A673 (cell line): ENCODE data around the gene CAMK1D. TPM values are rescaled to one million over a fixed set of nuclear protein-coding genes. Genes with fewer than 3 reads are reported as not detected.

Experiments
- BruUV-seq: library from RNA; stranded (reverse); fragments of 400-500 nt; replicated peaks from 2 replicates; lab custom pipeline; 2021; lab: Mats Ljungman, UMichigan
- CTCF ChIA-PET: fragments of 300-600 bp; sonication (Branson Sonifier 250); formaldehyde crosslinking; loops from one replicate; lab custom pipeline; 2022; ENCODE audit warnings: antibody characterized with exemption; lab: Charles Lee
- POLR2A ChIA-PET: fragments of 300-600 bp; sonication (Branson Sonifier 250); formaldehyde crosslinking; loops from one replicate; lab custom pipeline; 2022; ENCODE audit warnings: antibody characterized with exemption; ENCODE audit not compliant: low non-redundant PET; lab: Charles Lee
- DNase-seq: peaks from one replicate; pipeline ENCODE4 v3.0.0-alpha.2; 2015; ENCODE audit warnings: low spot score
- H3K27ac ChIP-seq: fragments of 200-600 bp; sonication (generic); 2 replicates; pipeline ENCODE4 v1.5.1; 2016; ENCODE audit warnings: mixed run types, low read depth, mild to moderate bottlenecking, mixed read lengths, antibody characterized with exemption, low read length; ENCODE audit not compliant: poor library complexity, severe bottlenecking
- H3K27me3 ChIP-seq: fragments of 200-600 bp; sonication (generic); replicated peaks from 2 replicates; pipeline ENCODE4 v1.6.1; 2017; ENCODE audit warnings: mixed run types, low read depth, mild to moderate bottlenecking, mixed read lengths, antibody characterized with exemption, low read length; ENCODE audit not compliant: insufficient read depth, poor library complexity
- H3K36me3 ChIP-seq: fragments of 200-600 bp; sonication (generic); 2 replicates; pipeline ENCODE4 v1.6.1; 2016; ENCODE audit warnings: mixed run types, mild to moderate bottlenecking, mixed read lengths, antibody characterized with exemption, low read length; ENCODE audit not compliant: insufficient read depth, poor library complexity, severe bottlenecking
- H3K4me1 ChIP-seq: fragments of 200-600 bp; sonication (generic); 2 replicates; pipeline ENCODE4 v1.6.1; 2017; ENCODE audit warnings: mixed run types, mild to moderate bottlenecking, mixed read lengths, antibody characterized with exemption, low read length; ENCODE audit not compliant: insufficient read depth, poor library complexity, severe bottlenecking
- H3K4me3 ChIP-seq: fragments of 200-600 bp; sonication (generic); 2 replicates; pipeline ENCODE4 v1.5.1; 2016; ENCODE audit warnings: low read depth, mixed run types, mild to moderate bottlenecking, mixed read lengths, low read length; ENCODE audit not compliant: poor library complexity, severe bottlenecking
- H3K9me3 ChIP-seq: fragments of 200-600 bp; sonication (generic); 2 replicates; pipeline ENCODE4 v1.6.1; 2016; ENCODE audit warnings: mixed run types, low read depth, mild to moderate bottlenecking, mixed read lengths, antibody characterized with exemption, low read length; ENCODE audit not compliant: poor library complexity, severe bottlenecking
- EZH2 ChIP-seq: fragments of 200-600 bp; sonication (generic); IDR thresholded peaks from 2 replicates; pipeline ENCODE4 v1.6.1; 2017; ENCODE audit warnings: borderline replicate concordance, low read depth, mild to moderate bottlenecking, mixed read lengths, antibody characterized with exemption, low read length; ENCODE audit not compliant: poor library complexity, severe bottlenecking
- intact Hi-C: fragments of 100-400 bp; cut with micrococcal nuclease; formaldehyde crosslinking; loops from one replicate; pipeline ENCODE4 v1.10.0; 2022; ENCODE audit not compliant: unreplicated experiment
- total RNA-seq: library from RNA; stranded (reverse); gene quantifications from 2 replicates; pipeline ENCODE4 v1.2.3, GENCODE V29; 2021
- TF ChIP-seq, protein P1 (sequence below): fragments of 300-800, 200-600 bp; sonication (generic); conservative IDR thresholded peaks from 2 replicates; pipeline ENCODE4 v1.5.1; 2017; ENCODE audit warnings: low read depth, mild to moderate bottlenecking, antibody characterized with exemption, low read length, moderate library complexity, mixed read lengths

Gene CAMK1D
- total RNA-seq, 1 experiment from 2014 or later, result 23.7 TPM

DNA sequence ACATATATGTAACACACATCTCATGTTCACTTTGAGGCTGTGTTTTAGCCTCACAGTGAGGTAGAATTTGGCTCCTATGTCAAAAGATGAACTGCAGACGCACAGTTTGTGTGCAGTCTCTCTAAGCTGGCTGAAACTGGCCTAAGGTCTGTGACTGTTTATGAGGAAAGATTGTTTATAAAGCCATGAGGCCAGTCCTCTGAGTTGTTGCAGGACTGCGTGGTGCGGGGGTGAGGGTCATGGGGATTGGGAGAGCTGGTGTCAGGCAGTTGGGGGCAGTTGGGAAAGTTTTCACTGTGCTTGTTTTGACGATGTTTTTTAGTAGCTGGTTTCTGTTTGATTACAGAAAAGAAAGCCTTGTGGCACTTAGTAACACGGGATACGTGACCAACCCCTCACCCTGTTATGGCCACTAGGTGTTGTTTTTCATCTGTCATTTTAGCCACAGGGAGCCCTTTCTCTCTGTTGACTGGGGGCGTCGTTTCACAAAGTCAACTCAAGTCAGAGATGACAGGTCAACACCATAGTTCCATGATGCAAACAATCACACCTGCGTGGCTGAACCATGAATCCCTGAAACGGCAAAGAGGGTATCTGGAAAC, 341.3 kb downstream of the CAMK1D start:
- intact Hi-C loops, result no loop called here
- no peak overlapping the region for H3K27ac ChIP-seq
- CTCF ChIA-PET, result no interaction called here
- no peak overlapping the region for H3K4me3 ChIP-seq
- no peaks in the 10 kb centered on the region for H3K4me1 ChIP-seq
- BruUV-seq, result no TSS peak
- no peak for DNase-seq
- TF ChIP-seq EZH2, result no peak
- TF ChIP-seq, protein P1, sequence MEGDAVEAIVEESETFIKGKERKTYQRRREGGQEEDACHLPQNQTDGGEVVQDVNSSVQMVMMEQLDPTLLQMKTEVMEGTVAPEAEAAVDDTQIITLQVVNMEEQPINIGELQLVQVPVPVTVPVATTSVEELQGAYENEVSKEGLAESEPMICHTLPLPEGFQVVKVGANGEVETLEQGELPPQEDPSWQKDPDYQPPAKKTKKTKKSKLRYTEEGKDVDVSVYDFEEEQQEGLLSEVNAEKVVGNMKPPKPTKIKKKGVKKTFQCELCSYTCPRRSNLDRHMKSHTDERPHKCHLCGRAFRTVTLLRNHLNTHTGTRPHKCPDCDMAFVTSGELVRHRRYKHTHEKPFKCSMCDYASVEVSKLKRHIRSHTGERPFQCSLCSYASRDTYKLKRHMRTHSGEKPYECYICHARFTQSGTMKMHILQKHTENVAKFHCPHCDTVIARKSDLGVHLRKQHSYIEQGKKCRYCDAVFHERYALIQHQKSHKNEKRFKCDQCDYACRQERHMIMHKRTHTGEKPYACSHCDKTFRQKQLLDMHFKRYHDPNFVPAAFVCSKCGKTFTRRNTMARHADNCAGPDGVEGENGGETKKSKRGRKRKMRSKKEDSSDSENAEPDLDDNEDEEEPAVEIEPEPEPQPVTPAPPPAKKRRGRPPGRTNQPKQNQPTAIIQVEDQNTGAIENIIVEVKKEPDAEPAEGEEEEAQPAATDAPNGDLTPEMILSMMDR, result no peak
- no peaks in the 10 kb centered on the region for H3K9me3 ChIP-seq
- H3K27me3 ChIP-seq, result no peaks in the 10 kb centered on the region
- POLR2A ChIA-PET, result no interaction called here
- no peaks in the 10 kb centered on the region for H3K36me3 ChIP-seq

DNA sequence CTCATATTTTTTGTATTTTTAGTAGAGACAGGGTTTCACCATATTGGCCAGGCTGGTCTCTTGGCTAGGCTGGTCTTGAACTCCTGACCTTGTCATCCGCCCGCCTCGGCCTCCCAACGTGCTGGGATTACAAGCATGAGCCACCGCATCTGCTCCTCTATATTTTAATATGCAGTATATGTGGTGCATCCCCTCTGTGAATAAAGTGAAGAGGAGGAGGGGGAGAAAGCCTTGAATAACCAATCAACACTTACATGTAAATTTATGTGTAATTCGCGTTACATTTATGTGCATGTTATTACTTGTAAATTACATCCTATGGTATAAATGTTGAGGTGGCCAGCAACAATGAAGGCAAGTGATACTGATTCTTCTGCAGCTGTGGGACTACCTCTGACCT, 342.2 kb downstream of the CAMK1D start:
- no peaks in the 10 kb centered on the region for H3K4me1 ChIP-seq
- CTCF ChIA-PET, result no interaction called here
- intact Hi-C loops, result no loop called here
- no TSS peak for BruUV-seq
- no peaks in the 10 kb centered on the region for H3K27me3 ChIP-seq
- no peaks in the 10 kb centered on the region for H3K9me3 ChIP-seq
- POLR2A ChIA-PET, result no interaction called here
- no peak for TF ChIP-seq EZH2
- TF ChIP-seq, protein P1, result no peak
- H3K4me3 ChIP-seq, result no peak overlapping the region
- DNase-seq, result no peak
- H3K27ac ChIP-seq, result no peak overlapping the region
- no peaks in the 10 kb centered on the region for H3K36me3 ChIP-seq

DNA sequence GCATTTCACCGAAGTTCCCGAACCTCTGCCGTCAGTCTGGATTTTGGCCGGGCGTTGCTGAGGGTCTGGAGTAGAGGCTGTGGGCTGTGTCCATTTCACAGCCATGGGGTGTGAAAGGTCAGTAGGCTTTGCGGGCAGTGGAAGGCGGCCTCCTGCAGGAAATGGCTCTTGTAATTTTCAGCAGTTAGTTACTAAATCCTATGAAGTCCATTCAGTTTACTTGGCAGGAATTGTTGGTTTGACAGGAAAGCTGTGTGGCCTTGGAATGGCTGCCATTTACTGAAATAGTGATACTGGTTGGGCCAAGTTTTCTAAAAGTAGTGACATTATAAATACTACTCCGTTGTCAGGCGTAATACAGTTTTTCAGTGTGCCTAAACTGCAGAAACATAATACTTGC, 348.4 kb downstream of the CAMK1D start:
- POLR2A ChIA-PET, result no interaction called here
- BruUV-seq, result no TSS peak

DNA sequence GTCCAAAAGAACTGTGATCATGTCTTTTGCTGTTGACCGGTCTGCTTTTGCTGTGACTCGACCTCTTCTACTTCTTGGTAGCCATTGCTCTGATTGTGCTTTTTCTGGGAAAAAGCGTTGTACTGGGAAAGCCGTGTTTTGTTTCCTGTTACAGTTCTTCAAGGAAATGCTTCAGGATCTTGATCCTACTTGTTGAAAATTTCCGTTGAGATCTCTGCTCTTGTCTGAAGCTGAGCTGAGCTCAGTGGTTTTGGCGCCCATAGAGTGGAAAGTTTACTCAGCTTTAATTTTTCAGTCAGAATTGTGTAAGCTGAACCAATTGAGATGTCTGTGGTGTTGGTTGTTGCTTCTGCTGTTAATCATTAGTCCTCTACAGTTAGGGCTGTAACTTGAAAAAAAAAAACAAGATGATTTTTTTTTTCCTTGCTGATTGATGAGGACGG, 349.9 kb downstream of the CAMK1D start:
- H3K27ac ChIP-seq, result no peak overlapping the region
- ChIA-PET CTCF (no interaction called here), POLR2A (interaction anchor here (0.7 kb wide), 1 partner anchor 194 kb away, joined by 7 read pairs; no protein-coding TSS in a partner anchor)
- intact Hi-C loops, result no loop called here
- no peaks in the 10 kb centered on the region for H3K36me3 ChIP-seq
- H3K4me3 ChIP-seq, result no peak overlapping the region
- BruUV-seq, result no TSS peak
- no peaks in the 10 kb centered on the region for H3K4me1 ChIP-seq
- no peaks in the 10 kb centered on the region for H3K27me3 ChIP-seq
- H3K9me3 ChIP-seq, result no peaks in the 10 kb centered on the region
- no peak for TF ChIP-seq EZH2
- DNase-seq, result no peak

More for the DNA sequence above, 348.4 kb downstream of the CAMK1D start:
- Histone ChIP-seq H3K36me3 (no peaks in the 10 kb centered on the region), H3K4me1 (no peaks in the 10 kb centered on the region), H3K9me3 (no peaks in the 10 kb centered on the region), H3K27ac (no peak overlapping the region), H3K27me3 (no peaks in the 10 kb centered on the region), H3K4me3 (no peak overlapping the region)
- DNase-seq, result no peak
- CTCF ChIA-PET, result no interaction called here
- no peak for TF ChIP-seq EZH2
- intact Hi-C loops, result no loop called here
